WERI-Rb-1 (cell line): Measurements from ENCODE around the gene CCDC57.
"Not testable (repeated sequence)": the region's sequence is repeated elsewhere in the genome, so short reads cannot be mapped to it uniquely, and the experiment has no call there.

Source experiments
- DNase-seq: peaks from one replicate; pipeline ENCODE4 v3.0.0-alpha.2; 2020
- H3K27ac ChIP-seq: fragments of 250-450 bp; sonication (Bioruptor Pico); 2 replicates; pipeline ENCODE4 v1.5.1; 2020; ENCODE audit warnings: mild to moderate bottlenecking, moderate library complexity
- H3K27me3 ChIP-seq: fragments of 250-450 bp; sonication (Bioruptor Pico); 2 replicates; pipeline ENCODE4 v1.5.1; 2021; ENCODE audit warnings: mild to moderate bottlenecking, low read depth, moderate library complexity; ENCODE audit not compliant: insufficient read depth, severe bottlenecking
- H3K36me3 ChIP-seq: fragments of 250-450 bp; sonication (Bioruptor Pico); 2 replicates; pipeline ENCODE4 v1.5.1; 2020; ENCODE audit warnings: mild to moderate bottlenecking, moderate library complexity
- H3K4me3 ChIP-seq: 2 replicates; pipeline ENCODE4 v1.5.1; 2011; ENCODE audit warnings: low read depth, mild to moderate bottlenecking, control low read depth, low read length
- H3K9me3 ChIP-seq: fragments of 250-450 bp; sonication (Bioruptor Pico); 2 replicates; pipeline ENCODE4 v1.5.1; 2021; ENCODE audit warnings: mild to moderate bottlenecking, moderate library complexity; ENCODE audit not compliant: severe bottlenecking
- TF ChIP-seq, protein P1 (sequence below): IDR thresholded peaks from 2 replicates; pipeline ENCODE4 v1.5.1; 2011; ENCODE audit warnings: low read depth, mild to moderate bottlenecking, control low read depth, inconsistent platforms, low read length

CCDC57 gene

DNA sequence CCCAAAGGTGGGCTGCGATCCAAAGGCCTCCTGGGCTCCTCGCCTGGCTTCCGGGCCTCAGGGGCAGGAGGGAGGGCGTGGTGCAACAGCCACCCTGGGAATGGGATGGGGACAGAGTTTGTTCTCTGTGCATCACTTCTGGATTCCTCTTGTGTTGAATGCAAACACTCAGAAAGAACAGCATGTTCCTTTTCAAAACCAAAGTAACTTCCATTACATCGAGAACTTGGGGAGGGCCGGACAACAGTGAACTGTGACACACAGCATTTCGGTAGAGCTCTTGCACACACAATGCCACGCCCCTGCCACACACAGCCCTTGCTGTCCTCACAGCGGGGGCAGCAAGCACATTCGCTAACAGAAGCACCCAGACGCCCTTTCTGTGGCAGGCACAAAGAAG lies 78.5 kb downstream of the CCDC57 start:
- H3K9me3 ChIP-seq: no peaks in the 10 kb centered on the region
- peak overlapping the region; percentile 60 for H3K27ac ChIP-seq
- TF ChIP-seq, protein P1, sequence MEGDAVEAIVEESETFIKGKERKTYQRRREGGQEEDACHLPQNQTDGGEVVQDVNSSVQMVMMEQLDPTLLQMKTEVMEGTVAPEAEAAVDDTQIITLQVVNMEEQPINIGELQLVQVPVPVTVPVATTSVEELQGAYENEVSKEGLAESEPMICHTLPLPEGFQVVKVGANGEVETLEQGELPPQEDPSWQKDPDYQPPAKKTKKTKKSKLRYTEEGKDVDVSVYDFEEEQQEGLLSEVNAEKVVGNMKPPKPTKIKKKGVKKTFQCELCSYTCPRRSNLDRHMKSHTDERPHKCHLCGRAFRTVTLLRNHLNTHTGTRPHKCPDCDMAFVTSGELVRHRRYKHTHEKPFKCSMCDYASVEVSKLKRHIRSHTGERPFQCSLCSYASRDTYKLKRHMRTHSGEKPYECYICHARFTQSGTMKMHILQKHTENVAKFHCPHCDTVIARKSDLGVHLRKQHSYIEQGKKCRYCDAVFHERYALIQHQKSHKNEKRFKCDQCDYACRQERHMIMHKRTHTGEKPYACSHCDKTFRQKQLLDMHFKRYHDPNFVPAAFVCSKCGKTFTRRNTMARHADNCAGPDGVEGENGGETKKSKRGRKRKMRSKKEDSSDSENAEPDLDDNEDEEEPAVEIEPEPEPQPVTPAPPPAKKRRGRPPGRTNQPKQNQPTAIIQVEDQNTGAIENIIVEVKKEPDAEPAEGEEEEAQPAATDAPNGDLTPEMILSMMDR: no peak
- H3K27me3 ChIP-seq: no peaks in the 10 kb centered on the region
- DNase-seq: no peak
- no peaks in the 10 kb centered on the region for H3K36me3 ChIP-seq
- no peak overlapping the region for H3K4me3 ChIP-seq

DNA sequence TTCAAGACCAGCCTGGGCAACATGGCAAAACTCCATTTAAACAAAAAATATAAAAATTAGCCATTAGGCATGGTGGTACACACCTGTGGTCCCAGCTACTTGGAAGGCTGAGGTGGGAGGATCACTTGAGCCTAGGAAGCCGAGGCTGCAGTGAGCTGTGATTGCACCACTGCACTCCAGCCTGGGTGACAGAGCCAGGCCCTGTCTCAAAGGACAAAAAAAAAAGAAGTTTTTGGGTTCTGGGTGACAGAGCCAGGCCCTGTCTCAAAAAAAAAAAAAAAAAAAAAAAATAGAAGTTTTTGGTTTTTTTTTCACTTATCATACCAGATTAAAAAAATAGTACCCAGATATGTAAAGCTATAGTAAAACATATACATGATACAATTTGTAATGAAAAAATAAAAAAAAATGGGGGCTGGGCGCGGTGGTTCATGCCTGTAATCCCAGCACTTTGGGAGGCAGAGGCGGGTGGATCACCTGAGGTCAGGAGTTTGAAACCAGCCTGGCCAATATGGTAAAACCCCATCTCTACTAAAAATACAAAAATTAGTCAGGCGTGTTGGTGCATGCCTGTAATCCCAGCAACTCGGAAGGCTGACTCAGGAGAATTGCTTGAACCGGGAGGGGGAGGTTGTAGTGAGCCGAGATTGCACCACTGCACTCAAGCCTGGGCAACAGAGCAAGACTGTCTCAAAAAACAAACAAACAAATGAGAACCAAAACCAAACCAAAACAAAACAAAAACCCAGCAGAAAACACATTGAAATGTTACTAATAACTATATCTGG lies 79.3 kb downstream of the CCDC57 start:
- DNase-seq: peak; percentile 80
- not testable (repeated sequence) for H3K27me3 ChIP-seq, H3K9me3 ChIP-seq, H3K36me3 ChIP-seq, H3K4me3 ChIP-seq
- H3K27ac ChIP-seq: peak overlapping the region; percentile 60

DNA sequence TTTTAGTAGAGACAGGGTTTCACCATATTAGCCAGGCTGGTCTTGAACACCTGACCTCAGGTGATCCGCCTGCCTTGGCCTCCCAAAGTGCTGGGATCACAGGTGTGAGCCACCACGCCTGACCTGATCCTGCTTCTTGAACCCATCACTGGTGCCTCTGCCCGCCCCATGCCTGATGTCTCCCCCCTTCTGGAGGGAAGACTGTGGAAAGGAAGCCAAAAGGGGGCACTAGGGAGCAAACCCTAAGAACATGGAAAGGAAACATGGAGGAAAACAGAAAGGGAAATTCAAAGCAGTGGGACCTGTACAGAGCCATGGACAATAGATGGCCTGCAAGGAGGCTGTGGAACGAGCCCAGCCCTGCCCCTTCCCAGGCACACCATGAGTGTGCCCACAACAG lies 83.5 kb downstream of the CCDC57 start:
- no peak for DNase-seq
- Histone ChIP-seq H3K36me3 (peaks cover 18% of the 10 kb centered on the region), H3K4me3 (no peak overlapping the region), H3K27ac (no peak overlapping the region), H3K27me3 (no peaks in the 10 kb centered on the region), H3K9me3 (no peaks in the 10 kb centered on the region)
- TF ChIP-seq, protein P1: peak; percentile 43; the same call in 1 of the 2 replicates

DNA sequence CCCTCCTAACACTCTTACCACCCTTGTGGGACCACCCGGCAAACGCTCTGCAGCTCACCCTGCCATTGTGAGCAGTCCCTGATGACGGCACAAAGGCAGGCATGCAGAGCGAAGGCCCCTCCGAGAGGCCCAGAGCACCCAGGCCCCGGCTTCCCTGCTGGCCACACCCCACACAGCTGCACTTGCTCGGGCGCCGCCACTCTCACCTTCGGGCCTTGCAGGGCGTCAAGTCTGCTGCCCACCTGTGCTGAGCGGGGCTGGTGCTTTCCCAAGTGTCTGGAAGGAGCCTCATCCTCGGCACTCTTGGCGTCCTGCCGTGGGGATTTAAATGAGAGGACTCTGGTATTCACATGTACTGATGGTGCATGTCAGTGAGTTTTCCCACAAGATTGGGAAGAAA lies 84.4 kb downstream of the CCDC57 start:
- TF ChIP-seq, protein P1: no peak
- Histone ChIP-seq H3K36me3 (peaks cover 23% of the 10 kb centered on the region), H3K27ac (no peak overlapping the region), H3K9me3 (peaks cover 2% of the 10 kb centered on the region), H3K4me3 (no peak overlapping the region), H3K27me3 (no peaks in the 10 kb centered on the region)
- DNase-seq: no peak

DNA sequence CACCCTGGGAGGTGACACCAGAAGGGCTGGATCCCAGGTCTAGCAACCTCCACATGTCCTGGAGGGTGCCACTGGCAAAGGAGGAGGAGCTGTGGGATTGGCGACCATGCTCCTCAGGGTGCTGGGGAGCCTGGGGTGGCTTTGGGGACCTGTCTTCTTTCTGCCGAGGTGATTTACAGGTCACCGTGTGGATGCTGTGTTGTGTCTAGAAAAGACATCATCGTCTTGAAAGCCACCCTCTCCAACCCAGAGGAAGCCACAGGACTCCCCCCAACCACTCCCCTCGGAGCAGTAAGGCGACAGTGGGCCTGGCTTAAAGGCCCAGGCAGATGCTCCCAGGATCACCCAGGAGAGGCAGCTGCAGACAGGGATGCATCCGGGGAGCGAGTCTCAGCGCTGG lies 84.9 kb downstream of the CCDC57 start:
- Histone ChIP-seq H3K4me3 (no peak overlapping the region), H3K9me3 (peaks cover 2% of the 10 kb centered on the region), H3K36me3 (peaks cover 23% of the 10 kb centered on the region), H3K27ac (no peak overlapping the region), H3K27me3 (no peaks in the 10 kb centered on the region)
- TF ChIP-seq, protein P1: no peak
- no peak for DNase-seq

DNA sequence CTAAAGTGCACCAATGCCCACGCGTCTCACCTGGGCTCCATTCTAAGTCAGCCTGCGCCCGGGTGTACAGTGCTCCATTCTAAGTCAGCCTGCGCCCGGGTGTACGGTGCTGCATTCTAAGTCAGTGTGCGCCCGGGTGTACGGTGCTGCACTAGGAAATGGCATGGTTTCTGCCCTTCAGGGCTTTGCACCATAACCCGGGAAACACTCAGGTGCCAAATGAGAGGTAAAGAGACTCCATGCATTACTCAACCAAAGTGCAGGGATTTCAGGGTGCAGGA lies 85.4 kb downstream of the CCDC57 start:
- TF ChIP-seq, protein P1: no peak
- Histone ChIP-seq H3K27ac (no peak overlapping the region), H3K4me3 (no peak overlapping the region)

More for the DNA sequence above, 85.4 kb downstream of the CCDC57 start:
- Histone ChIP-seq H3K9me3 (peaks cover 2% of the 10 kb centered on the region), H3K36me3 (peaks cover 23% of the 10 kb centered on the region), H3K27me3 (no peaks in the 10 kb centered on the region)
- DNase-seq: no peak
